ENCODE results near the gene ANKRD12. TPM values are rescaled to one million over a fixed set of nuclear protein-coding genes. Genes with fewer than 3 reads are reported as not detected.

ANKRD12 gene
- polyA plus RNA-seq, 1 donor (not counting 4 experiments of a cell fraction or from before 2014, with no cell fraction given) = 8.0 TPM

- Histone ChIP-seq H3K9me3 (ENCODE audit: control insufficient read depth, low read depth, low read length) (no peaks in the 10 kb centered on the region), H3K36me3 (ENCODE audit: control insufficient read depth in 2 of 2, extremely low read depth in 1 of 2, insufficient read depth in 2 of 2, low read length in 2 of 2) (peaks cover 0 to 4% of the 10 kb centered on the region in 2 experiments), H3K9ac (ENCODE audit: control insufficient read depth, extremely low read depth, insufficient read depth, low read length) (peak overlapping the region; percentile 3), H4K20me1 (ENCODE audit: control insufficient read depth, extremely low read depth, insufficient read depth, low read length) (peaks cover 2% of the 10 kb centered on the region), H3K27ac (ENCODE audit: control insufficient read depth, insufficient read depth, low read length) (peak overlapping the region; percentile 6), H3K27me3 (ENCODE audit: control insufficient read depth, extremely low read depth, insufficient read depth, low read length) (no peaks in the 10 kb centered on the region), H3K4me1 (ENCODE audit: control insufficient read depth, extremely low read depth, insufficient read depth, low read length) (peaks cover 26% of the 10 kb centered on the region), H3K4me3 (ENCODE audit: control insufficient read depth in 2 of 3, extremely low read depth in 1 of 3, insufficient read depth in 2 of 3, low read depth in 1 of 3, low read length in 3 of 3) (no peak overlapping the region), H3K9me1 (ENCODE audit: control insufficient read depth, extremely low read depth, insufficient read depth, low read length) (no peaks in the 10 kb centered on the region), H2AFZ (ENCODE audit: control insufficient read depth, low read length) (no peak overlapping the region), H3K79me2 (ENCODE audit: control insufficient read depth, insufficient read depth, low read length) (peaks cover 95% of the 10 kb centered on the region), H3K4me2 (ENCODE audit: control insufficient read depth, extremely low read depth, insufficient read depth, low read depth, low read length) (peak overlapping the region; percentile 97)
- dilution Hi-C loops (cut with MboI; ENCODE audit: extremely low pct_ligation_motif_present, low sequenced_read_pairs) = no loop called here
- no peak for DNase-seq (ENCODE audit: low read depth, low spot score)
- FAIRE-seq = peak; percentile 69
- no peak for TF ChIP-seq EZH2 (IDR thresholded peaks at IDR 0.05; ENCODE audit: low read length)
- TF ChIP-seq CTCF (optimal IDR thresholded peaks at IDR 0.05 in 1 of 3, IDR thresholded peaks at IDR 0.05 in 1 of 3, conservative IDR thresholded peaks at IDR 0.05 in 1 of 3; ENCODE audit: extremely low read depth in 1 of 3, insufficient read depth in 2 of 3, low read length in 3 of 3) = no peak
Observed at GRCh38 chr18:9106800-9107584, 29.6 kb upstream of the ANKRD12 start.

GRCh38 chr18:9108911-9109310 is 27.7 kb upstream of the ANKRD12 start:
- Histone ChIP-seq H3K4me1 (ENCODE audit: control insufficient read depth, extremely low read depth, insufficient read depth, low read length) (peaks cover 29% of the 10 kb centered on the region), H3K27ac (ENCODE audit: control insufficient read depth, insufficient read depth, low read length) (no peak overlapping the region), H3K9ac (ENCODE audit: control insufficient read depth, extremely low read depth, insufficient read depth, low read length) (no peak overlapping the region), H3K9me1 (ENCODE audit: control insufficient read depth, extremely low read depth, insufficient read depth, low read length) (no peaks in the 10 kb centered on the region), H4K20me1 (ENCODE audit: control insufficient read depth, extremely low read depth, insufficient read depth, low read length) (peaks cover 2% of the 10 kb centered on the region), H2AFZ (ENCODE audit: control insufficient read depth, low read length) (no peak overlapping the region), H3K27me3 (ENCODE audit: control insufficient read depth, extremely low read depth, insufficient read depth, low read length) (no peaks in the 10 kb centered on the region), H3K4me2 (ENCODE audit: control insufficient read depth, extremely low read depth, insufficient read depth, low read depth, low read length) (peak overlapping the region; percentile 43), H3K9me3 (ENCODE audit: control insufficient read depth, low read depth, low read length) (no peaks in the 10 kb centered on the region), H3K79me2 (ENCODE audit: control insufficient read depth, insufficient read depth, low read length) (peaks cover 100% of the 10 kb centered on the region), H3K4me3 (ENCODE audit: control insufficient read depth in 2 of 3, extremely low read depth in 1 of 3, insufficient read depth in 2 of 3, low read depth in 1 of 3, low read length in 3 of 3) (no peak overlapping the region), H3K36me3 (ENCODE audit: control insufficient read depth in 2 of 2, extremely low read depth in 1 of 2, insufficient read depth in 2 of 2, low read length in 2 of 2) (peaks cover 0 to 6% of the 10 kb centered on the region in 2 experiments)
- dilution Hi-C loops (cut with MboI; ENCODE audit: extremely low pct_ligation_motif_present, low sequenced_read_pairs) = no loop called here
- DNase-seq (ENCODE audit: low read depth, low spot score) = no peak
- TF ChIP-seq EZH2 (IDR thresholded peaks at IDR 0.05; ENCODE audit: low read length) (no peak), CTCF (optimal IDR thresholded peaks at IDR 0.05 in 1 of 3, IDR thresholded peaks at IDR 0.05 in 1 of 3, conservative IDR thresholded peaks at IDR 0.05 in 1 of 3; ENCODE audit: extremely low read depth in 1 of 3, insufficient read depth in 2 of 3, low read length in 3 of 3) (no peak)
- FAIRE-seq = no peak
